HL-60 (cell line): ENCODE measurements around the gene TRMT2B.

ENCODE experiments used
- DNase-seq, 2 experiments: peaks; one replicate each; pipeline ENCODE4 v3.0.0-alpha.2; 2010 to 2020; ENCODE audit warnings: low read depth in 1 of 2, low spot score in 1 of 2
- H3K27ac ChIP-seq: fragments of 250-450 bp; sonication (Bioruptor Pico); replicated peaks from 2 replicates; pipeline ENCODE4 v1.5.1; 2020; ENCODE audit warnings: mild to moderate bottlenecking, moderate library complexity
- H3K27me3 ChIP-seq: fragments of 250-450 bp; sonication (Bioruptor Pico); 2 replicates; pipeline ENCODE4 v1.5.1; 2021; ENCODE audit warnings: mild to moderate bottlenecking, moderate library complexity; ENCODE audit not compliant: insufficient read depth, poor library complexity, severe bottlenecking
- H3K4me3 ChIP-seq: replicated peaks from 2 replicates; pipeline ENCODE4 v1.5.1; 2011; ENCODE audit warnings: mild to moderate bottlenecking, control low read depth, low read length; ENCODE audit not compliant: insufficient read depth
- GABPA ChIP-seq: IDR thresholded peaks from 2 replicates; pipeline ENCODE4 v1.6.1; 2012; ENCODE audit warnings: low read depth
- POLR2AphosphoS5 ChIP-seq: IDR thresholded peaks from 2 replicates; pipeline ENCODE4 v1.6.1; 2012; ENCODE audit warnings: low read depth
- REST ChIP-seq: IDR thresholded peaks from 2 replicates; pipeline ENCODE4 v1.6.1; 2012; ENCODE audit warnings: low read depth; ENCODE audit not compliant: insufficient replicate concordance
- SPI1 ChIP-seq: IDR thresholded peaks from 2 replicates; pipeline ENCODE4 v1.6.1; 2012; ENCODE audit warnings: low read depth, mild to moderate bottlenecking, borderline replicate concordance
- TF ChIP-seq, protein P1 (sequence below): IDR thresholded peaks from one replicate; pipeline ENCODE4 v1.5.1; 2011; ENCODE audit warnings: low read length, control low read depth, inconsistent platforms; ENCODE audit not compliant: insufficient read depth

TRMT2B gene

GRCh38 chrX:101078716-101079598, 27.0 kb upstream of the TRMT2B start, which contains the start of gene TMEM35A:
TMEM35A (plus strand) TSS chrX:101078879; CDS start chrX:101079003, 124 bp downstream.
- Histone ChIP-seq H3K27ac (no peak within 1 kb of the TSS), H3K27me3 (no peaks in the 10 kb centered on the region), H3K4me3 (no peak within 1 kb of the TSS)
- TF ChIP-seq, protein P1, sequence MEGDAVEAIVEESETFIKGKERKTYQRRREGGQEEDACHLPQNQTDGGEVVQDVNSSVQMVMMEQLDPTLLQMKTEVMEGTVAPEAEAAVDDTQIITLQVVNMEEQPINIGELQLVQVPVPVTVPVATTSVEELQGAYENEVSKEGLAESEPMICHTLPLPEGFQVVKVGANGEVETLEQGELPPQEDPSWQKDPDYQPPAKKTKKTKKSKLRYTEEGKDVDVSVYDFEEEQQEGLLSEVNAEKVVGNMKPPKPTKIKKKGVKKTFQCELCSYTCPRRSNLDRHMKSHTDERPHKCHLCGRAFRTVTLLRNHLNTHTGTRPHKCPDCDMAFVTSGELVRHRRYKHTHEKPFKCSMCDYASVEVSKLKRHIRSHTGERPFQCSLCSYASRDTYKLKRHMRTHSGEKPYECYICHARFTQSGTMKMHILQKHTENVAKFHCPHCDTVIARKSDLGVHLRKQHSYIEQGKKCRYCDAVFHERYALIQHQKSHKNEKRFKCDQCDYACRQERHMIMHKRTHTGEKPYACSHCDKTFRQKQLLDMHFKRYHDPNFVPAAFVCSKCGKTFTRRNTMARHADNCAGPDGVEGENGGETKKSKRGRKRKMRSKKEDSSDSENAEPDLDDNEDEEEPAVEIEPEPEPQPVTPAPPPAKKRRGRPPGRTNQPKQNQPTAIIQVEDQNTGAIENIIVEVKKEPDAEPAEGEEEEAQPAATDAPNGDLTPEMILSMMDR = no peak
- TF ChIP-seq GABPA (no peak), POLR2AphosphoS5 (no peak), SPI1 (no peak), REST (no peak)
- no peak for DNase-seq

DNA sequence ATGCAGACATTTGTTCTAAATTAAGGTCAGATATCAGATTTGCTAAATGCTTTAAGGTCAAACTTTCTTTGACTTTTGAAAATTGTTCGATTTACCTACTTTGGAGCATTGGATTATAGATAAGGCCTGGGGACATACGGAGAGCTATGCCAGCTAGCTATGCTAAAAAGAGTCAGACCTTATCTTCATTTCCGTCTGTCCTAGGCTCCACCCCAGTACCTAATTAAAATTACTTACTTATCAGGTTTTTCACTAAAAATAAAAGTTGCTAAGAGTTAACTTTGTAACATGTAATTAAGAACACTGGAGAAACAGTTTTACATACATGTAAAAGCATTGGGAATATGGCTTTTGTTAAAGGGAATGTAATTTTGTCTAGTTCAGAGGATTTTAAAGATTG, 19.7 kb upstream of the TRMT2B start:
- no peak for TF ChIP-seq GABPA
- no peak for TF ChIP-seq REST
- TF ChIP-seq, protein P1 = no peak
- no peak for TF ChIP-seq POLR2AphosphoS5
- no peak for TF ChIP-seq SPI1
- no peaks in the 10 kb centered on the region for H3K27me3 ChIP-seq
- H3K27ac ChIP-seq = no peak overlapping the region
- no peak for DNase-seq
- no peak overlapping the region for H3K4me3 ChIP-seq

GRCh38 chrX:101062176-101062575, 10.3 kb upstream of the TRMT2B start:
- DNase-seq = no peak
- no peak overlapping the region for H3K27ac ChIP-seq
- TF ChIP-seq SPI1 = no peak
- TF ChIP-seq GABPA = no peak
- TF ChIP-seq POLR2AphosphoS5 = no peak
- TF ChIP-seq REST = no peak
- TF ChIP-seq, protein P1 = no peak
- H3K27me3 ChIP-seq = no peaks in the 10 kb centered on the region
- H3K4me3 ChIP-seq = no peak overlapping the region
